ENCODE data around the gene SAA2.
A peak's percentile ranks its signal among the peaks of the same experiment; 100 is the strongest.

The SAA2 gene

DNA sequence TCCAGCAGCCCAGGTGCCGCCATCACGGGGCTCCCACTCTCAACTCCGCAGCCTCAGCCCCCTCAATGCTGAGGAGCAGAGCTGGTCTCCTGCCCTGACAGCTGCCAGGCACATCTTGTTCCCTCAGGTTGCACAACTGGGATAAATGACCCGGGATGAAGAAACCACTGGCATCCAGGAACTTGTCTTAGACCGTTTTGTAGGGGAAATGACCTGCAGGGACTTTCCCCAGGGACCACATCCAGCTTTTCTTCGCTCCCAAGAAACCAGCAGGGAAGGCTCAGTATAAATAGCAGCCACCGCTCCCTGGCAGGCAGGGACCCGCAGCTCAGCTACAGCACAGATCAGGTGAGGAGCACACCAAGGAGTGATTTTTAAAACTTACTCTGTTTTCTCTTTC, 17.5 kb upstream of the SAA2 start, which contains the start of gene SAA1 (continued):
- TF ChIP-seq, protein P1, sequence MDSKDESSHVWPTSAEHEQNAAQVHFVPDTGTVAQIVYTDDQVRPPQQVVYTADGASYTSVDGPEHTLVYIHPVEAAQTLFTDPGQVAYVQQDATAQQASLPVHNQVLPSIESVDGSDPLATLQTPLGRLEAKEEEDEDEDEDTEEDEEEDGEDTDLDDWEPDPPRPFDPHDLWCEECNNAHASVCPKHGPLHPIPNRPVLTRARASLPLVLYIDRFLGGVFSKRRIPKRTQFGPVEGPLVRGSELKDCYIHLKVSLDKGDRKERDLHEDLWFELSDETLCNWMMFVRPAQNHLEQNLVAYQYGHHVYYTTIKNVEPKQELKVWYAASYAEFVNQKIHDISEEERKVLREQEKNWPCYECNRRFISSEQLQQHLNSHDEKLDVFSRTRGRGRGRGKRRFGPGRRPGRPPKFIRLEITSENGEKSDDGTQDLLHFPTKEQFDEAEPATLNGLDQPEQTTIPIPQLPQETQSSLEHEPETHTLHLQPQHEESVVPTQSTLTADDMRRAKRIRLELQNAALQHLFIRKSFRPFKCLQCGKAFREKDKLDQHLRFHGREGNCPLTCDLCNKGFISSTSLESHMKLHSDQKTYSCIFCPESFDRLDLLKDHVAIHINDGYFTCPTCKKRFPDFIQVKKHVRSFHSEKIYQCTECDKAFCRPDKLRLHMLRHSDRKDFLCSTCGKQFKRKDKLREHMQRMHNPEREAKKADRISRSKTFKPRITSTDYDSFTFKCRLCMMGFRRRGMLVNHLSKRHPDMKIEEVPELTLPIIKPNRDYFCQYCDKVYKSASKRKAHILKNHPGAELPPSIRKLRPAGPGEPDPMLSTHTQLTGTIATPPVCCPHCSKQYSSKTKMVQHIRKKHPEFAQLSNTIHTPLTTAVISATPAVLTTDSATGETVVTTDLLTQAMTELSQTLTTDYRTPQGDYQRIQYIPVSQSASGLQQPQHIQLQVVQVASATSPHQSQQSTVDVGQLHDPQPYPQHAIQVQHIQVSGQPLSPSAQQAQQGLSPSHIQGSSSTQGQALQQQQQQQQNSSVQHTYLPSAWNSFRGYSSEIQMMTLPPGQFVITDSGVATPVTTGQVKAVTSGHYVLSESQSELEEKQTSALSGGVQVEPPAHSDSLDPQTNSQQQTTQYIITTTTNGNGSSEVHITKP (tag by site-specific recombination; IDR thresholded peaks at IDR 0.05), result no peak
- TF ChIP-seq, protein P2, sequence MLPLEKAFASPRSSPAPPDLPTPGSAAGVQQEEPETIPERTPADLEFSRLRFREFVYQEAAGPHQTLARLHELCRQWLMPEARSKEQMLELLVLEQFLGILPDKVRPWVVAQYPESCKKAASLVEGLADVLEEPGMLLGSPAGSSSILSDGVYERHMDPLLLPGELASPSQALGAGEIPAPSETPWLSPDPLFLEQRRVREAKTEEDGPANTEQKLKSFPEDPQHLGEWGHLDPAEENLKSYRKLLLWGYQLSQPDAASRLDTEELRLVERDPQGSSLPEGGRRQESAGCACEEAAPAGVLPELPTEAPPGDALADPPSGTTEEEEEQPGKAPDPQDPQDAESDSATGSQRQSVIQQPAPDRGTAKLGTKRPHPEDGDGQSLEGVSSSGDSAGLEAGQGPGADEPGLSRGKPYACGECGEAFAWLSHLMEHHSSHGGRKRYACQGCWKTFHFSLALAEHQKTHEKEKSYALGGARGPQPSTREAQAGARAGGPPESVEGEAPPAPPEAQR (tag by site-specific recombination; IDR thresholded peaks at IDR 0.05), result no peak

DNA sequence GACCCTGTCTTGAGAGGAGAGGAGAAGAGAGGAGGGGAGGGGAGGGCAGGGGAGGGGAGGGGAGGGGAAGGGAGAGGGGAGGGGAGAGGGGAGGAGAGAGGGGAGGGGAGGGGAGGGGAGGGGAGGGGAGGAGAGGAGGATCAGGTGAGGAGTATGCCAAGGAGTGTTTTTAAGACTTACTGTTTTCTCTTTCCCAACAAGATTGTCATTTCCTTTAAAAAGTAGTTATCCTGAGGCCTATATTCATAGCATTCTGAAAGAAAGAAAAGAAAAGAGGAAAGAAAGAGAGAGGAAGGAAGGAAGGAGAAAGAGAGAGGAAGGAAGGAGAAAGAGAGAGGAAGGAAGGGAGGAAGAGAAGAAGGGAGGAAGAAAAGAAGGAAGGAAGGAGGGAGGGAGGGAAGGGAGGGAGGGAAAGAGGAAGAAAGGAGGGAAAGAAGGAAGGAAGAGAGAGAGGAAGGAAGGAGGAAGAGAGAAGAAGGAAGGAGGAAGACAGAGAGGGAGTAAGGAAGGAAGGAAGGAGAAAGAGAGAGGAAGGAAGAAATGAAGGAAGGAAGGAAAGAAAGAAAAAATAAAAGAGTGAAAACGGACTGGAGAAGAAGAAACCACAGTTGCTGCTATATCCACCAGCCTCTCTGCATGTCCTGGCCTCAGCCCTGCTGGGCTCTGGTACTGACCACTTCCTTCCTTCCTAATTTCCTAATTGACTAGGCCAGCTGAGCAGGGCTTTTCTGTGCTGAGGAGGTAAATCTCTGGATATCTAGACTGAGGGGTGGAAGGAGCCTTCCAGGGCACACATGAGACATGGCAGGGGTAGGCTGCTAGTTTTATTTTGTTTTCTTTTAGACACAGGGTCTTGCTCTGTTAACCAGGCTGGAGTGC, 16.4 kb upstream of the SAA2 start:
- Histone ChIP-seq H3K9me3 (ENCODE audit: control insufficient read depth, insufficient read depth, low read depth, low read length) (no peaks in the 10 kb centered on the region), H3K4me1 (ENCODE audit: control insufficient read depth, insufficient read depth, low read length) (no peaks in the 10 kb centered on the region), H3K27ac (ENCODE audit: extremely low read depth, low read depth, low read length) (no peak overlapping the region), H3K36me3 (ENCODE audit: control insufficient read depth in 2 of 2, insufficient read depth in 1 of 2, low read length in 2 of 2) (no peaks in the 10 kb centered on the region), H3K4me3 (ENCODE audit: low read depth, low read length) (no peak overlapping the region)
- TF ChIP-seq ZNF658 (tag by site-specific recombination; IDR thresholded peaks at IDR 0.05) (no peak), ZFHX2 (tag by site-specific recombination; conservative IDR thresholded peaks at IDR 0.05) (no peak), ZNF366 (tag by site-specific recombination; conservative IDR thresholded peaks at IDR 0.05) (peak; percentile 93), ZBTB48 (tag by site-specific recombination; IDR thresholded peaks at IDR 0.05) (no peak), ZFP41 (tag by site-specific recombination; IDR thresholded peaks at IDR 0.05; ENCODE audit: borderline replicate concordance) (no peak), ZNF701 (tag by site-specific recombination; IDR thresholded peaks at IDR 0.05) (no peak), ZNF391 (tag by site-specific recombination; IDR thresholded peaks at IDR 0.05; ENCODE audit: borderline replicate concordance, low read depth) (no peak), EGR2 (tag by site-specific recombination; IDR thresholded peaks at IDR 0.05; ENCODE audit: low read depth) (no peak), WT1 (tag by site-specific recombination; IDR thresholded peaks at IDR 0.05) (no peak), PRDM1 (tag by site-specific recombination; IDR thresholded peaks at IDR 0.05) (0 out of 2 replicates have a peak, but pooled peaks have one; percentile 19), HOXD13 (CRISPR knock-in tag; IDR thresholded peaks at IDR 0.05; ENCODE audit: borderline replicate concordance) (no peak), MYNN (tag by site-specific recombination; IDR thresholded peaks at IDR 0.05; ENCODE audit: borderline replicate concordance) (no peak), ZNF654 (tag by site-specific recombination; IDR thresholded peaks at IDR 0.05; ENCODE audit: low read depth) (no peak)
- TF ChIP-seq, protein P3, sequence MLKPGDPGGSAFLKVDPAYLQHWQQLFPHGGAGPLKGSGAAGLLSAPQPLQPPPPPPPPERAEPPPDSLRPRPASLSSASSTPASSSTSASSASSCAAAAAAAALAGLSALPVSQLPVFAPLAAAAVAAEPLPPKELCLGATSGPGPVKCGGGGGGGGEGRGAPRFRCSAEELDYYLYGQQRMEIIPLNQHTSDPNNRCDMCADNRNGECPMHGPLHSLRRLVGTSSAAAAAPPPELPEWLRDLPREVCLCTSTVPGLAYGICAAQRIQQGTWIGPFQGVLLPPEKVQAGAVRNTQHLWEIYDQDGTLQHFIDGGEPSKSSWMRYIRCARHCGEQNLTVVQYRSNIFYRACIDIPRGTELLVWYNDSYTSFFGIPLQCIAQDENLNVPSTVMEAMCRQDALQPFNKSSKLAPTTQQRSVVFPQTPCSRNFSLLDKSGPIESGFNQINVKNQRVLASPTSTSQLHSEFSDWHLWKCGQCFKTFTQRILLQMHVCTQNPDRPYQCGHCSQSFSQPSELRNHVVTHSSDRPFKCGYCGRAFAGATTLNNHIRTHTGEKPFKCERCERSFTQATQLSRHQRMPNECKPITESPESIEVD (tag by site-specific recombination; IDR thresholded peaks at IDR 0.05), result no peak
- TF ChIP-seq, protein P4, sequence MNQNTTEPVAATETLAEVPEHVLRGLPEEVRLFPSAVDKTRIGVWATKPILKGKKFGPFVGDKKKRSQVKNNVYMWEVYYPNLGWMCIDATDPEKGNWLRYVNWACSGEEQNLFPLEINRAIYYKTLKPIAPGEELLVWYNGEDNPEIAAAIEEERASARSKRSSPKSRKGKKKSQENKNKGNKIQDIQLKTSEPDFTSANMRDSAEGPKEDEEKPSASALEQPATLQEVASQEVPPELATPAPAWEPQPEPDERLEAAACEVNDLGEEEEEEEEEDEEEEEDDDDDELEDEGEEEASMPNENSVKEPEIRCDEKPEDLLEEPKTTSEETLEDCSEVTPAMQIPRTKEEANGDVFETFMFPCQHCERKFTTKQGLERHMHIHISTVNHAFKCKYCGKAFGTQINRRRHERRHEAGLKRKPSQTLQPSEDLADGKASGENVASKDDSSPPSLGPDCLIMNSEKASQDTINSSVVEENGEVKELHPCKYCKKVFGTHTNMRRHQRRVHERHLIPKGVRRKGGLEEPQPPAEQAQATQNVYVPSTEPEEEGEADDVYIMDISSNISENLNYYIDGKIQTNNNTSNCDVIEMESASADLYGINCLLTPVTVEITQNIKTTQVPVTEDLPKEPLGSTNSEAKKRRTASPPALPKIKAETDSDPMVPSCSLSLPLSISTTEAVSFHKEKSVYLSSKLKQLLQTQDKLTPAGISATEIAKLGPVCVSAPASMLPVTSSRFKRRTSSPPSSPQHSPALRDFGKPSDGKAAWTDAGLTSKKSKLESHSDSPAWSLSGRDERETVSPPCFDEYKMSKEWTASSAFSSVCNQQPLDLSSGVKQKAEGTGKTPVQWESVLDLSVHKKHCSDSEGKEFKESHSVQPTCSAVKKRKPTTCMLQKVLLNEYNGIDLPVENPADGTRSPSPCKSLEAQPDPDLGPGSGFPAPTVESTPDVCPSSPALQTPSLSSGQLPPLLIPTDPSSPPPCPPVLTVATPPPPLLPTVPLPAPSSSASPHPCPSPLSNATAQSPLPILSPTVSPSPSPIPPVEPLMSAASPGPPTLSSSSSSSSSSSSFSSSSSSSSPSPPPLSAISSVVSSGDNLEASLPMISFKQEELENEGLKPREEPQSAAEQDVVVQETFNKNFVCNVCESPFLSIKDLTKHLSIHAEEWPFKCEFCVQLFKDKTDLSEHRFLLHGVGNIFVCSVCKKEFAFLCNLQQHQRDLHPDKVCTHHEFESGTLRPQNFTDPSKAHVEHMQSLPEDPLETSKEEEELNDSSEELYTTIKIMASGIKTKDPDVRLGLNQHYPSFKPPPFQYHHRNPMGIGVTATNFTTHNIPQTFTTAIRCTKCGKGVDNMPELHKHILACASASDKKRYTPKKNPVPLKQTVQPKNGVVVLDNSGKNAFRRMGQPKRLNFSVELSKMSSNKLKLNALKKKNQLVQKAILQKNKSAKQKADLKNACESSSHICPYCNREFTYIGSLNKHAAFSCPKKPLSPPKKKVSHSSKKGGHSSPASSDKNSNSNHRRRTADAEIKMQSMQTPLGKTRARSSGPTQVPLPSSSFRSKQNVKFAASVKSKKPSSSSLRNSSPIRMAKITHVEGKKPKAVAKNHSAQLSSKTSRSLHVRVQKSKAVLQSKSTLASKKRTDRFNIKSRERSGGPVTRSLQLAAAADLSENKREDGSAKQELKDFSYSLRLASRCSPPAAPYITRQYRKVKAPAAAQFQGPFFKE (tag by site-specific recombination; IDR thresholded peaks at IDR 0.05; ENCODE audit: borderline replicate concordance), result no peak
- TF ChIP-seq, protein P5, sequence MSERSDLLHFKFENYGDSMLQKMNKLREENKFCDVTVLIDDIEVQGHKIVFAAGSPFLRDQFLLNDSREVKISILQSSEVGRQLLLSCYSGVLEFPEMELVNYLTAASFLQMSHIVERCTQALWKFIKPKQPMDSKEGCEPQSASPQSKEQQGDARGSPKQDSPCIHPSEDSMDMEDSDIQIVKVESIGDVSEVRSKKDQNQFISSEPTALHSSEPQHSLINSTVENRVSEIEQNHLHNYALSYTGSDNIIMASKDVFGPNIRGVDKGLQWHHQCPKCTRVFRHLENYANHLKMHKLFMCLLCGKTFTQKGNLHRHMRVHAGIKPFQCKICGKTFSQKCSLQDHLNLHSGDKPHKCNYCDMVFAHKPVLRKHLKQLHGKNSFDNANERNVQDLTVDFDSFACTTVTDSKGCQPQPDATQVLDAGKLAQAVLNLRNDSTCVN (tag by site-specific recombination; optimal IDR thresholded peaks at IDR 0.05), result no peak
- POLR2A ChIA-PET, result no interaction called here
- CTCF ChIA-PET, result interaction anchor here (0.6 to 0.7 kb wide), 2 partner anchors 146 to 1686 kb away, joined by 3 to 5 read pairs; no protein-coding TSS in a partner anchor
